Cardiac fibroblast (primary cell): ENCODE results near the gene PSMC3IP.

Experiments
- DNase-seq, 2 donors: peaks; one replicate each; pipeline versions ENCODE4 v3.0.0 to v3.0.0-alpha.2; 2010; ENCODE audit warnings: low read depth in 2 of 2
- H3K4me3 ChIP-seq, 2 donors: replicated peaks in 1 of 2; 1 replicate in 1 of 2; 2 replicates in 1 of 2; pipeline ENCODE4 v1.5.1; 2011; ENCODE audit warnings: low read depth in 2 of 2, low read length in 2 of 2, mild to moderate bottlenecking in 2 of 2, moderate library complexity in 1 of 2
- CTCF ChIP-seq: IDR thresholded peaks from one replicate; pipeline ENCODE4 v1.5.1; 2011; ENCODE audit warnings: low read depth, mild to moderate bottlenecking, low read length, inconsistent platforms

PSMC3IP gene

GRCh38 chr17:42564815-42565522 lies 12.6 kb downstream of the PSMC3IP start:
- H3K4me3 ChIP-seq: no peak overlapping the region
- no peak for DNase-seq
- no peak for TF ChIP-seq CTCF

- H3K4me3 ChIP-seq: peak overlapping the region in 1 of 2 donors; percentile 91
- TF ChIP-seq CTCF: no peak
- no peak for DNase-seq
Observed at GRCh38 chr17:42563950-42564349, 13.6 kb downstream of the PSMC3IP start.

GRCh38 chr17:42563543-42563942 lies 14.0 kb downstream of the PSMC3IP start:
- no peak for DNase-seq
- no peak for TF ChIP-seq CTCF

GRCh38 chr17:42563143-42563509 lies 14.4 kb downstream of the PSMC3IP start:
- no peak for TF ChIP-seq CTCF
- DNase-seq: no peak
- peak overlapping the region; percentile 90 to 91 for H3K4me3 ChIP-seq

More at GRCh38 chr17:42563543-42563942, 14.0 kb downstream of the PSMC3IP start:
- H3K4me3 ChIP-seq: peak overlapping the region; percentile 90 to 91

- peak; percentile 42 to 51 for DNase-seq
- no peak for TF ChIP-seq CTCF
- peak overlapping the region; percentile 90 to 91 for H3K4me3 ChIP-seq
Observed at GRCh38 chr17:42562388-42563142, 15.0 kb downstream of the PSMC3IP start.

- no peak for TF ChIP-seq CTCF
- H3K4me3 ChIP-seq: peak within 1 kb of the TSS; percentile 90 to 91
- DNase-seq: peak; percentile 98 to 99
Observed at GRCh38 chr17:42561897-42562387, 15.6 kb downstream of the PSMC3IP start, which contains the start of gene COASY. Gene COASY (plus strand): TSS chr17:42562148. CDS start chr17:42562623, 475 bp downstream.
